ENCODE results near the gene BARX2. TPM values are rescaled to one million over a fixed set of nuclear protein-coding genes. Genes with fewer than 3 reads are reported as not detected.

Gene BARX2, protein sequence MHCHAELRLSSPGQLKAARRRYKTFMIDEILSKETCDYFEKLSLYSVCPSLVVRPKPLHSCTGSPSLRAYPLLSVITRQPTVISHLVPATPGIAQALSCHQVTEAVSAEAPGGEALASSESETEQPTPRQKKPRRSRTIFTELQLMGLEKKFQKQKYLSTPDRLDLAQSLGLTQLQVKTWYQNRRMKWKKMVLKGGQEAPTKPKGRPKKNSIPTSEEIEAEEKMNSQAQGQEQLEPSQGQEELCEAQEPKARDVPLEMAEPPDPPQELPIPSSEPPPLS
- not detected in 5 replicates for total RNA-seq (2022; extraction: Qiagen RNA extraction; ENCODE audit: low read depth)

DNA sequence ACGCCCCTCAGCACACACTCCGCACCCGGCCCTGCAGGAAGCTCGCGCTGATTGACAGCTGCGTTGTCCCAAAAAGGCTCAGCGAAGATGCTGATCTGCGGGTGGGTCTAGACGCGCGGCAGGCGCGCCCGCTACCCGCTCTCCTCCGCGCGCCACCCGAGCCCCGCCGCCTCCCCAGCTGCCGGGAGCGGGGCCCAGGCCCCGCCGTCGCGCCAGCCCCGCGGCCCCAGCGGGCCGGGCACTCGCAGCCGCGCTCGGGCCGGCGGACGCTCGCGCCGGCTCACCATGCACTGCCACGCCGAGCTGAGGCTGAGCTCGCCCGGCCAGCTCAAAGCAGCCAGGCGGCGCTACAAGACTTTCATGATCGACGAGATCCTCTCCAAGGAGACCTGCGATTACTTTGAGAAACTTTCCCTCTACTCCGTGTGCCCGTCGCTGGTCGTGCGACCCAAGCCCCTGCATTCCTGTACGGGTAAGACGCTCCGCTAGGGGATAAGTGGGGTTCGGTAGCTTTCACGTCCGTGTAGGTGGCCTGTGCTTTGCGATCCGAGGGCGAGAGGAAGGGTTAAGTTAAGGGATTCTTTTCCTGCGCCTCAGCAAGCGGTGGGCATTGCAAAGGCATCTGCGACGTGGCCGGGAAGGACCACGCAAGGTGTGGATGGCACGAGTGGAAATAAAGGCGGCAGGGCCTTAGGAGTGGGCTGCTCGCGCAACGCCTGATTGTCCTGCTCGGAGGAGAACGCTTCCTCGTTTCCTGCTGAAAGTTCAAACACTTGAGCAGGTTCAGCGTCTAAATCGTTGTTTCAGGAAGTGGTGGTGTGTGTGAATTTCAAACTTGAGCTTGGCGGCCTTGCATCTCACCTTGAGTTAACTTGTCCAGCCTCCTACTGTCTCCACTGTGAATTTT lies at the start of gene BARX2:
Gene BARX2 (plus strand): TSS at position 98 of the 907 bp plus-strand sequence. CDS start 188 bp downstream, at position 286.

Other genes starting within 250 kb of the BARX2 start
- gene ARHGAP32, start 183.5 kb upstream of the BARX2 start, total RNA-seq (2022; extraction: Qiagen RNA extraction; ENCODE audit: low read depth), result 3.6 to 5.8 TPM (median 4.8 TPM) in 5 replicates